Body of pancreas (tissue), 4 donors: Measurements from ENCODE around the gene SFN.

Source experiments
- POLR2A ChIP-seq, 3 donors: fragments of 450-650 bp; IDR thresholded peaks; one replicate each; pipeline ENCODE4 v1.6.1; 2016; ENCODE audit warnings: antibody characterized with exemption in 3 of 3, mild to moderate bottlenecking in 2 of 3
- TF ChIP-seq, protein P1 (sequence below), 7 experiments: fragments of 450-650 bp in 4 of 7; fragments of 200-600 bp in 3 of 7; sonication (generic) in 3 of 7; IDR thresholded peaks; one replicate each; pipeline ENCODE4 v1.5.1; 2016 to 2019; ENCODE audit warnings: antibody characterized with exemption in 7 of 7

DNA sequence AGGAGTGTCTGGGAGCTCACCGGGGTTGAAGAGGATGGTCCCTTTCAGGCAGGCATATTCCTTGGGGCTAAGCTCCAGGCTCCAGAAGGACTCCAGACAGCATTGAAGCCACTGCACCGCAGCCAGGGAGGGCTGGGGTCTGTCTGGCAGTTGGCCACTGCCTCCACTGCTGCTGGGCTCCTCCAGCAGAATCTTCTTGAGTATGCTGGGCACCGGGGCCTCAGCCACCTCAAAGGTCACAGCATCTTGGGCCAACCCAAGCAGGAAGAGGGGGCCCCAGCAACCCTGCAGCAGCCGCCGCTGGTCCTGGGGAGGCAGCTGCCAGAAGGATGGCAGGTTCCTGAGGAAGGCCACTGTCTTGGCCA, 50.4 kb downstream of the SFN start:
- TF ChIP-seq, protein P1, sequence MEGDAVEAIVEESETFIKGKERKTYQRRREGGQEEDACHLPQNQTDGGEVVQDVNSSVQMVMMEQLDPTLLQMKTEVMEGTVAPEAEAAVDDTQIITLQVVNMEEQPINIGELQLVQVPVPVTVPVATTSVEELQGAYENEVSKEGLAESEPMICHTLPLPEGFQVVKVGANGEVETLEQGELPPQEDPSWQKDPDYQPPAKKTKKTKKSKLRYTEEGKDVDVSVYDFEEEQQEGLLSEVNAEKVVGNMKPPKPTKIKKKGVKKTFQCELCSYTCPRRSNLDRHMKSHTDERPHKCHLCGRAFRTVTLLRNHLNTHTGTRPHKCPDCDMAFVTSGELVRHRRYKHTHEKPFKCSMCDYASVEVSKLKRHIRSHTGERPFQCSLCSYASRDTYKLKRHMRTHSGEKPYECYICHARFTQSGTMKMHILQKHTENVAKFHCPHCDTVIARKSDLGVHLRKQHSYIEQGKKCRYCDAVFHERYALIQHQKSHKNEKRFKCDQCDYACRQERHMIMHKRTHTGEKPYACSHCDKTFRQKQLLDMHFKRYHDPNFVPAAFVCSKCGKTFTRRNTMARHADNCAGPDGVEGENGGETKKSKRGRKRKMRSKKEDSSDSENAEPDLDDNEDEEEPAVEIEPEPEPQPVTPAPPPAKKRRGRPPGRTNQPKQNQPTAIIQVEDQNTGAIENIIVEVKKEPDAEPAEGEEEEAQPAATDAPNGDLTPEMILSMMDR (IDR thresholded peaks at IDR 0.05): no peak
- no peak for TF ChIP-seq POLR2A (IDR thresholded peaks at IDR 0.05)
